Measurements from ENCODE around the gene CLCN4. TPM values are rescaled to one million over a fixed set of nuclear protein-coding genes. Genes with fewer than 3 reads are reported as not detected.

Gene CLCN4
- total RNA-seq, 4 donors from 2014 or later = 72.5 to 307 (median 84.4) TPM

GRCh38 chrX:10176121-10177003 lies 19.6 kb downstream of the CLCN4 start:
- peak; percentile 53 to 57 for ATAC-seq
- H3K4me3 ChIP-seq = no peak overlapping the region
- H3K27me3 ChIP-seq = no peaks in the 10 kb centered on the region
- TF ChIP-seq, protein P1, sequence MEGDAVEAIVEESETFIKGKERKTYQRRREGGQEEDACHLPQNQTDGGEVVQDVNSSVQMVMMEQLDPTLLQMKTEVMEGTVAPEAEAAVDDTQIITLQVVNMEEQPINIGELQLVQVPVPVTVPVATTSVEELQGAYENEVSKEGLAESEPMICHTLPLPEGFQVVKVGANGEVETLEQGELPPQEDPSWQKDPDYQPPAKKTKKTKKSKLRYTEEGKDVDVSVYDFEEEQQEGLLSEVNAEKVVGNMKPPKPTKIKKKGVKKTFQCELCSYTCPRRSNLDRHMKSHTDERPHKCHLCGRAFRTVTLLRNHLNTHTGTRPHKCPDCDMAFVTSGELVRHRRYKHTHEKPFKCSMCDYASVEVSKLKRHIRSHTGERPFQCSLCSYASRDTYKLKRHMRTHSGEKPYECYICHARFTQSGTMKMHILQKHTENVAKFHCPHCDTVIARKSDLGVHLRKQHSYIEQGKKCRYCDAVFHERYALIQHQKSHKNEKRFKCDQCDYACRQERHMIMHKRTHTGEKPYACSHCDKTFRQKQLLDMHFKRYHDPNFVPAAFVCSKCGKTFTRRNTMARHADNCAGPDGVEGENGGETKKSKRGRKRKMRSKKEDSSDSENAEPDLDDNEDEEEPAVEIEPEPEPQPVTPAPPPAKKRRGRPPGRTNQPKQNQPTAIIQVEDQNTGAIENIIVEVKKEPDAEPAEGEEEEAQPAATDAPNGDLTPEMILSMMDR (IDR thresholded peaks at IDR 0.05 in 4 of 5, conservative IDR thresholded peaks at IDR 0.05 in 1 of 5) = no peak
- TF ChIP-seq POLR2A (IDR thresholded peaks at IDR 0.05) = no peak
- peak; percentile 56 to 71 for DNase-seq
- peaks cover 32 to 60% of the 10 kb centered on the region in 2 donors for H3K4me1 ChIP-seq
- in situ Hi-C loops (cut with MboI; ENCODE audit: low sequenced_read_pairs in 4 of 4) (loop anchor here (25.0 kb wide), 3 partner anchors 436 to 961 kb away; partner anchors contain the start of genes MID1 (in 3 of the 4) and HCCS (in 2 of the 4)), intact Hi-C loops (cut with DNase I; ENCODE audit: low total_unique reads) (loop anchor here (10.0 kb wide), 1 partner anchor 1368 kb away; no protein-coding TSS in a partner anchor)
- H3K36me3 ChIP-seq = no peaks in the 10 kb centered on the region
- no peaks in the 10 kb centered on the region for H3K9me3 ChIP-seq
- peak overlapping the region; percentile 84 to 92 (median 86) for H3K27ac ChIP-seq

DNA sequence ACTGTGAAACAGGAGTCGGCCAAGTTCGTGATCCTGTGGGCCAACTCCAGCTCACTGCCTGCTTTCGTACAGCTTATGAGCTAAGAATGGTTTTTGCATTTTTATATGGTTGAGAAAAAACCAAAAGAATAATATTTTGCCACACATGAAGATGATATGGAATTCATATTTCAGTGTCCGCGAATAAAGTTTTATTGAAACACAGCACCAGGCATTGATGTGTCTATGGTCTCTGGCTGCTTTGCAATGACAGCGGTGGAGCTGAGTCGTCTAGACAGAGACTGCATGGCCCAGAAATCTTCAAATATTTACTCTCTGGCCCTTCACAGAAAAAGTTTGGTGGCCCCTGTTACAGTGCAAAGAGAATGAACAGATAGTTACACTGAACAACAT lies 20.2 kb downstream of the CLCN4 start:
- ATAC-seq = no peak
- no peak for TF ChIP-seq POLR2A (IDR thresholded peaks at IDR 0.05)
- TF ChIP-seq, protein P1 (IDR thresholded peaks at IDR 0.05 in 4 of 5, conservative IDR thresholded peaks at IDR 0.05 in 1 of 5) = no peak
- in situ Hi-C loops (cut with MboI; ENCODE audit: low sequenced_read_pairs in 4 of 4) = loop anchor here (25.0 kb wide), 3 partner anchors 435 to 960 kb away; partner anchors contain the start of genes MID1 (in 3 of the 4) and HCCS (in 2 of the 4)

GRCh38 chrX:10177601-10178000 lies 20.8 kb downstream of the CLCN4 start:
- DNase-seq (peak in 1 of 2 donors; percentile 45), ATAC-seq (peak; percentile 13 to 47)
- H3K9me3 ChIP-seq = no peaks in the 10 kb centered on the region
- H3K36me3 ChIP-seq = no peaks in the 10 kb centered on the region
- intact Hi-C loops (cut with DNase I; ENCODE audit: low total_unique reads) (loop anchor here (10.0 kb wide), 1 partner anchor 1367 kb away; no protein-coding TSS in a partner anchor), in situ Hi-C loops (cut with MboI; ENCODE audit: low sequenced_read_pairs in 4 of 4) (loop anchor here (25.0 kb wide), 3 partner anchors 435 to 960 kb away; partner anchors contain the start of genes MID1 (in 3 of the 4) and HCCS (in 2 of the 4))
- TF ChIP-seq, protein P1 (IDR thresholded peaks at IDR 0.05 in 4 of 5, conservative IDR thresholded peaks at IDR 0.05 in 1 of 5) = no peak
- no peak for TF ChIP-seq POLR2A (IDR thresholded peaks at IDR 0.05)
- H3K27me3 ChIP-seq = no peaks in the 10 kb centered on the region
- H3K4me1 ChIP-seq = peaks cover 37 to 61% of the 10 kb centered on the region in 2 donors
- no peak overlapping the region for H3K4me3 ChIP-seq
- H3K27ac ChIP-seq = peak overlapping the region; percentile 84 to 92 (median 86)

More for the DNA sequence above, 20.2 kb downstream of the CLCN4 start:
- Histone ChIP-seq H3K4me1 (peaks cover 32 to 60% of the 10 kb centered on the region in 2 donors), H3K9me3 (no peaks in the 10 kb centered on the region), H3K27me3 (no peaks in the 10 kb centered on the region), H3K36me3 (no peaks in the 10 kb centered on the region), H3K4me3 (no peak overlapping the region), H3K27ac (peak overlapping the region; percentile 84 to 92 (median 86))
- intact Hi-C loops (cut with DNase I; ENCODE audit: low total_unique reads) = loop anchor here (10.0 kb wide), 1 partner anchor 1368 kb away; no protein-coding TSS in a partner anchor
- DNase-seq = no peak

- no peak for TF ChIP-seq POLR2A (IDR thresholded peaks at IDR 0.05)
- TF ChIP-seq, protein P1 (IDR thresholded peaks at IDR 0.05 in 4 of 5, conservative IDR thresholded peaks at IDR 0.05 in 1 of 5) = no peak
- intact Hi-C loops (cut with DNase I; ENCODE audit: low total_unique reads) (loop anchor here (10.0 kb wide), 1 partner anchor 1366 kb away; no protein-coding TSS in a partner anchor), in situ Hi-C loops (cut with MboI; ENCODE audit: low sequenced_read_pairs in 4 of 4) (loop anchor here (25.0 kb wide), 3 partner anchors 433 to 958 kb away; partner anchors contain the start of genes MID1 (in 3 of the 4) and HCCS (in 2 of the 4))
- H3K27me3 ChIP-seq = no peaks in the 10 kb centered on the region
- no peaks in the 10 kb centered on the region for H3K9me3 ChIP-seq
- H3K4me1 ChIP-seq = peaks cover 45 to 58% of the 10 kb centered on the region in 2 donors
- no peak overlapping the region for H3K4me3 ChIP-seq
- no peaks in the 10 kb centered on the region for H3K36me3 ChIP-seq
- peak overlapping the region in 2 of 4 donors; percentile 86 to 92 for H3K27ac ChIP-seq
- DNase-seq = no peak
- ATAC-seq = no peak
These were observed 22.2 kb downstream of the CLCN4 start for GRCh38 chrX:10178866-10179463.
